Mesendoderm (in vitro differentiated cells): ENCODE results near the gene CENPS.
"Not testable (repeated sequence)": the region's sequence is repeated elsewhere in the genome, so short reads cannot be mapped to it uniquely, and the experiment has no call there.

ENCODE experiments used
- DNase-seq: peaks from one replicate; pipeline ENCODE4 v3.0.0; 2013
- H2AK5ac ChIP-seq: 2 replicates; pipeline ENCODE4 v1.6.1; 2013; ENCODE audit warnings: low read length, inconsistent platforms
- H2BK120ac ChIP-seq: 2 replicates; pipeline ENCODE4 v1.6.1; 2013; ENCODE audit warnings: low read depth, mild to moderate bottlenecking, low read length, moderate library complexity, mixed read lengths
- H2BK15ac ChIP-seq: replicated peaks from 2 replicates; pipeline ENCODE4 v1.6.1; 2013; ENCODE audit warnings: low read depth, mild to moderate bottlenecking, moderate library complexity
- H2BK5ac ChIP-seq: 2 replicates; pipeline ENCODE4 v1.6.1; 2013; ENCODE audit warnings: low read length, inconsistent platforms
- H3K18ac ChIP-seq: 2 replicates; pipeline ENCODE4 v1.6.1; 2013; ENCODE audit warnings: mild to moderate bottlenecking, low read length, mixed read lengths
- H3K23ac ChIP-seq: one replicate; pipeline ENCODE4 v1.6.1; 2013; ENCODE audit warnings: low read length
- H3K27ac ChIP-seq: 2 replicates; pipeline ENCODE4 v1.5.1; 2013; ENCODE audit warnings: low read depth, mild to moderate bottlenecking, inconsistent platforms, low read length, moderate library complexity
- H3K27me3 ChIP-seq: 2 replicates; pipeline ENCODE4 v1.6.1; 2013; ENCODE audit warnings: low read length, control low read depth, mild to moderate bottlenecking, inconsistent platforms; ENCODE audit not compliant: insufficient read depth, poor library complexity
- H3K36me3 ChIP-seq: 2 replicates; pipeline ENCODE4 v1.6.1; 2013; ENCODE audit warnings: low read length, inconsistent platforms; ENCODE audit not compliant: control insufficient read depth, insufficient read depth
- H3K4ac ChIP-seq: one replicate; pipeline ENCODE4 v1.6.1; 2013; ENCODE audit warnings: low read depth, mild to moderate bottlenecking, low read length, moderate library complexity
- H3K4me1 ChIP-seq: 2 replicates; pipeline ENCODE4 v1.6.1; 2013; ENCODE audit warnings: low read depth, low read length, inconsistent platforms; ENCODE audit not compliant: control insufficient read depth
- H3K4me2 ChIP-seq: 2 replicates; pipeline ENCODE4 v1.6.1; 2013; ENCODE audit warnings: low read length
- H3K4me3 ChIP-seq: 2 replicates; pipeline ENCODE4 v1.5.1; 2013; ENCODE audit warnings: mild to moderate bottlenecking, low read length
- H3K56ac ChIP-seq: one replicate; pipeline ENCODE4 v1.6.1; 2013; ENCODE audit warnings: low read length
- H3K79me1 ChIP-seq: 2 replicates; pipeline ENCODE4 v1.6.1; 2013; ENCODE audit warnings: low read length, inconsistent platforms
- H3K79me2 ChIP-seq: 2 replicates; pipeline ENCODE4 v1.6.1; 2013; ENCODE audit warnings: mild to moderate bottlenecking, low read length; ENCODE audit not compliant: control insufficient read depth, insufficient read depth
- H3K9ac ChIP-seq: 2 replicates; pipeline ENCODE4 v1.6.1; 2013; ENCODE audit warnings: low read length, inconsistent platforms
- H4K5ac ChIP-seq: one replicate; pipeline ENCODE4 v1.6.1; 2013; ENCODE audit warnings: low read length
- H4K8ac ChIP-seq: one replicate; pipeline ENCODE4 v1.6.1; 2013; ENCODE audit warnings: low read depth, mild to moderate bottlenecking, control low read depth, low read length, moderate library complexity
- WGBS: extraction: QIAGEN DNeasy Blood & Tissue Kit; methylation state at CpG from one replicate; pipeline ENCODE4 v1.1.7; 2013; ENCODE audit warnings: low lambda C conversion rate, missing lambda C conversion rate; ENCODE audit not compliant: insufficient coverage; ENCODE audit errors: extremely low coverage; 5-methylcytosine and 5-hydroxymethylcytosine counted together

CENPS gene

GRCh38 chr1:10457462-10457861, 27.2 kb downstream of the CENPS start:
- H3K4me3 ChIP-seq, H3K9ac ChIP-seq, DNase-seq, H2BK15ac ChIP-seq, H3K4ac ChIP-seq, H3K23ac ChIP-seq, H3K18ac ChIP-seq, H3K4me1 ChIP-seq, H2AK5ac ChIP-seq, H3K36me3 ChIP-seq, H4K8ac ChIP-seq, H2BK5ac ChIP-seq, H3K79me2 ChIP-seq, H3K27ac ChIP-seq, H3K27me3 ChIP-seq, H3K4me2 ChIP-seq, H3K79me1 ChIP-seq, H3K56ac ChIP-seq, H2BK120ac ChIP-seq, H4K5ac ChIP-seq: not testable (repeated sequence)
- no CpG with 5 or more reads among the region's 7 CpGs for WGBS

GRCh38 chr1:10457875-10458274, 27.6 kb downstream of the CENPS start:
- Histone ChIP-seq H3K27me3 (no peaks in the 10 kb centered on the region), H3K79me2 (no peaks in the 10 kb centered on the region), H3K4ac (no peak overlapping the region), H3K9ac (no peak overlapping the region), H2BK120ac (no peak overlapping the region), H3K79me1 (no peaks in the 10 kb centered on the region), H2BK5ac (no peak overlapping the region), H3K4me2 (no peak overlapping the region), H3K18ac (no peak overlapping the region), H2BK15ac (no peak overlapping the region), H3K36me3 (peaks cover 9% of the 10 kb centered on the region), H3K56ac (no peak overlapping the region), H3K4me1 (no peaks in the 10 kb centered on the region), H3K23ac (no peak overlapping the region), H3K27ac (no peak overlapping the region), H2AK5ac (no peak overlapping the region), H4K8ac (no peak overlapping the region), H4K5ac (no peak overlapping the region), H3K4me3 (no peak overlapping the region)
- WGBS, result no CpG with 5 or more reads among the region's 9 CpGs
- DNase-seq, result no peak

GRCh38 chr1:10459184-10459583, 29.0 kb downstream of the CENPS start:
- no peaks in the 10 kb centered on the region for H3K4me1 ChIP-seq
- no peak overlapping the region for H4K5ac ChIP-seq
- H3K23ac ChIP-seq, result no peak overlapping the region
- no CpG with 5 or more reads among the region's 3 CpGs for WGBS
- no peak overlapping the region for H3K4ac ChIP-seq
- no peak overlapping the region for H3K56ac ChIP-seq
- no peak overlapping the region for H2AK5ac ChIP-seq
- no peak overlapping the region for H2BK5ac ChIP-seq
- no peak overlapping the region for H3K4me2 ChIP-seq
- no peak overlapping the region for H2BK120ac ChIP-seq
- no peak overlapping the region for H3K18ac ChIP-seq
- no peak overlapping the region for H3K4me3 ChIP-seq
- H2BK15ac ChIP-seq, result no peak overlapping the region
- no peaks in the 10 kb centered on the region for H3K79me2 ChIP-seq
- H3K9ac ChIP-seq, result no peak overlapping the region
- H4K8ac ChIP-seq, result no peak overlapping the region
- H3K27me3 ChIP-seq, result no peaks in the 10 kb centered on the region
- H3K27ac ChIP-seq, result no peak overlapping the region
- DNase-seq, result peak; percentile 73
- H3K36me3 ChIP-seq, result peaks cover 11% of the 10 kb centered on the region
- no peaks in the 10 kb centered on the region for H3K79me1 ChIP-seq

GRCh38 chr1:10467078-10467477, 36.8 kb downstream of the CENPS start:
- Histone ChIP-seq H4K5ac (no peak overlapping the region), H3K79me2 (peaks cover 10% of the 10 kb centered on the region), H3K23ac (no peak overlapping the region), H4K8ac (no peak overlapping the region), H3K18ac (no peak overlapping the region), H3K9ac (no peak overlapping the region), H3K27me3 (no peaks in the 10 kb centered on the region), H3K4me1 (peaks cover 2% of the 10 kb centered on the region), H2BK15ac (no peak overlapping the region), H3K4me2 (no peak overlapping the region), H3K36me3 (peaks cover 16% of the 10 kb centered on the region), H2BK5ac (no peak overlapping the region), H3K79me1 (peaks cover 3% of the 10 kb centered on the region), H3K4ac (no peak overlapping the region), H3K27ac (no peak overlapping the region), H3K4me3 (no peak overlapping the region), H2AK5ac (no peak overlapping the region), H3K56ac (no peak overlapping the region), H2BK120ac (no peak overlapping the region)
- no CpG with 5 or more reads among the region's 2 CpGs for WGBS
- DNase-seq, result no peak

GRCh38 chr1:10470043-10470442, 39.8 kb downstream of the CENPS start:
- Histone ChIP-seq H3K9ac (no peak overlapping the region), H3K27ac (no peak overlapping the region), H4K5ac (no peak overlapping the region), H3K23ac (no peak overlapping the region), H3K4me1 (peaks cover 2% of the 10 kb centered on the region), H2BK120ac (no peak overlapping the region), H3K56ac (no peak overlapping the region), H2BK5ac (no peak overlapping the region), H3K4me2 (no peak overlapping the region), H3K27me3 (no peaks in the 10 kb centered on the region), H3K4me3 (no peak overlapping the region), H4K8ac (no peak overlapping the region), H2AK5ac (no peak overlapping the region), H3K4ac (no peak overlapping the region), H3K79me1 (peaks cover 3% of the 10 kb centered on the region), H3K79me2 (peaks cover 10% of the 10 kb centered on the region), H3K18ac (no peak overlapping the region), H2BK15ac (no peak overlapping the region), H3K36me3 (peaks cover 8% of the 10 kb centered on the region)
- DNase-seq, result no peak
- WGBS, result no CpG with 5 or more reads among the region's 4 CpGs

- H2BK5ac ChIP-seq, result no peak overlapping the region
- H3K23ac ChIP-seq, result no peak overlapping the region
- peak overlapping the region; percentile 82 for H3K9ac ChIP-seq
- H3K18ac ChIP-seq, result peak overlapping the region; percentile 60
- H4K5ac ChIP-seq, result no peak overlapping the region
- no peak overlapping the region for H2BK15ac ChIP-seq
- H3K27me3 ChIP-seq, result no peaks in the 10 kb centered on the region
- no peak overlapping the region for H2AK5ac ChIP-seq
- peak overlapping the region; percentile 87 for H3K4me3 ChIP-seq
- H3K79me2 ChIP-seq, result peaks cover 19% of the 10 kb centered on the region
- H4K8ac ChIP-seq, result no peak overlapping the region
- H3K27ac ChIP-seq, result peak overlapping the region; percentile 46
- WGBS, result no CpG with 5 or more reads among the region's 23 CpGs
- peak overlapping the region; percentile 52 for H3K4me2 ChIP-seq
- peak overlapping the region; percentile 85 for H3K56ac ChIP-seq
- peaks cover 8% of the 10 kb centered on the region for H3K36me3 ChIP-seq
- peaks cover 5% of the 10 kb centered on the region for H3K79me1 ChIP-seq
- H3K4ac ChIP-seq, result peak overlapping the region; percentile 63
- no peak overlapping the region for H2BK120ac ChIP-seq
- H3K4me1 ChIP-seq, result peaks cover 2% of the 10 kb centered on the region
- DNase-seq, result peak; percentile 66
Measured at GRCh38 chr1:10471411-10472219, 41.4 kb downstream of the CENPS start.
